Kidney epithelial cell (primary cell): ENCODE data around the gene NUP88. TPM values are rescaled to one million over a fixed set of nuclear protein-coding genes. Genes with fewer than 3 reads are reported as not detected.

Experiments used
- DNase-seq: peaks from one replicate; pipeline ENCODE4 v3.0.0-alpha.2; 2010; ENCODE audit warnings: low read depth
- H3K27me3 ChIP-seq: 2 replicates; pipeline ENCODE4 v1.6.0; 2011; ENCODE audit warnings: low read length; ENCODE audit not compliant: control insufficient read depth, insufficient read depth
- H3K36me3 ChIP-seq: 2 replicates; pipeline ENCODE4 v1.5.1; 2011; ENCODE audit warnings: low read length; ENCODE audit not compliant: control insufficient read depth, insufficient read depth
- H3K4me3 ChIP-seq: 2 replicates; pipeline ENCODE4 v1.5.1; 2011; ENCODE audit warnings: low read depth, mild to moderate bottlenecking, control low read depth, low read length
- total RNA-seq: library from RNA; depleted of rRNA; stranded (reverse); fragments of >200 nt; gene quantifications from 2 replicates; pipeline ENCODE4 v1.2.3, GENCODE V29; 2015
- TF ChIP-seq, protein P1 (sequence below): IDR thresholded peaks from 2 replicates; pipeline ENCODE4 v1.5.1; 2011; ENCODE audit warnings: mild to moderate bottlenecking, moderate library complexity, low read length, control low read depth, inconsistent platforms; ENCODE audit not compliant: insufficient read depth, poor library complexity, severe bottlenecking

Gene NUP88
- total RNA-seq, 1 donor from 2014 or later: 68.2 TPM

DNA sequence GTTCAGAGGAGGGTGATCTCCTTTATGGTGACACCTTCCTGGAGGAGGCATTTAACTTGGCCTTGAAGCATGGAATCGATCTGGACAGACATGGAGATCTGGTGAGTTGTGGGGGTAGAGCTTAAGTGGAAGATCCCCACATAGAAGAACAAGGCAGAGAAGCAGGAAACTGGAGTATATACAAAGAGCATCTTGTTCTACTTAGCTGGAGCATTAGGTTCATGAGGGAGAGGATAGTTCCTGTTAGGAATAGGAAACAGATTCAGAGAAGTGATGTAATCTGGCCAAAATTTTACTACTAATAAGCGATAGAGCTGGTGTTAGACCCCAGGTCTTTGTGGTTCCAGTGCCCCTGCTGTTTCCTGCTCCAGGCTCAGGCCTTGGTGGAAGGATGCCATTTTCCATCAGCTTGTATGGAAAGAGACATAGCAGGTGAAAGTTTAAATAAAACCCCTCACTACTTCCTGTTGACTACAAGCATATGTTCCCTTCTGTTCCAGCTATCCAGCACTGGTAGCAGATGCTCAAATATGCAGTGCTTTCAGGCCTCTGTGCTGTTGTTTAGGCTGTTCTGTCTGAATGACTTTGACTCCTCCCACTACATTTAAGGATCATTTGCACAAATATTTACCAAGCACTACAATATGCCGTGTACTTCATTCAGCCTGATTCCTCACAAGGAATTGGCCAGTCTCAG is 9.9 kb upstream of the NUP88 start:
- H3K36me3 ChIP-seq: peaks cover 9% of the 10 kb centered on the region
- no peaks in the 10 kb centered on the region for H3K27me3 ChIP-seq
- TF ChIP-seq, protein P1, sequence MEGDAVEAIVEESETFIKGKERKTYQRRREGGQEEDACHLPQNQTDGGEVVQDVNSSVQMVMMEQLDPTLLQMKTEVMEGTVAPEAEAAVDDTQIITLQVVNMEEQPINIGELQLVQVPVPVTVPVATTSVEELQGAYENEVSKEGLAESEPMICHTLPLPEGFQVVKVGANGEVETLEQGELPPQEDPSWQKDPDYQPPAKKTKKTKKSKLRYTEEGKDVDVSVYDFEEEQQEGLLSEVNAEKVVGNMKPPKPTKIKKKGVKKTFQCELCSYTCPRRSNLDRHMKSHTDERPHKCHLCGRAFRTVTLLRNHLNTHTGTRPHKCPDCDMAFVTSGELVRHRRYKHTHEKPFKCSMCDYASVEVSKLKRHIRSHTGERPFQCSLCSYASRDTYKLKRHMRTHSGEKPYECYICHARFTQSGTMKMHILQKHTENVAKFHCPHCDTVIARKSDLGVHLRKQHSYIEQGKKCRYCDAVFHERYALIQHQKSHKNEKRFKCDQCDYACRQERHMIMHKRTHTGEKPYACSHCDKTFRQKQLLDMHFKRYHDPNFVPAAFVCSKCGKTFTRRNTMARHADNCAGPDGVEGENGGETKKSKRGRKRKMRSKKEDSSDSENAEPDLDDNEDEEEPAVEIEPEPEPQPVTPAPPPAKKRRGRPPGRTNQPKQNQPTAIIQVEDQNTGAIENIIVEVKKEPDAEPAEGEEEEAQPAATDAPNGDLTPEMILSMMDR: no peak
- no peak for DNase-seq
- H3K4me3 ChIP-seq: no peak overlapping the region

DNA sequence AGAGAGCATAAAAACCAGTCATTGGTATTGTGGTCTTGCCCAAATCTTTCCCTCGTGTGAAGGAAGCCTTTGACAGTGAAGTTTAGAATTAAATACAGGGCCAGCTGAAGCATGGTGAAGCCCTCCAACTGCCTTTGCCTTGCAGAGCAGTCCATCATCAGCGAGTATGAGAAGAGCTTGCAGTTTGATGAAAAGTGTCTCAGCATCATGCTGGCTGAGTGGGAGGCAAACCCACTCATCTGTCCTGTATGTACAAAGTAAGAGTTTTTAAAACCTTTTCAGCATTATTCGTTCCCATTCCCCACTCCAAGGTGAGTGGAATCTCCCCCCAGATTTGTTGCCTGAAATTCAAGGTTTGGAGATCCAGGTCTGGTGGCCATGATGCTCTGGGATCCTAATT is 6.4 kb upstream of the NUP88 start:
- Histone ChIP-seq H3K4me3 (no peak overlapping the region), H3K27me3 (no peaks in the 10 kb centered on the region), H3K36me3 (peaks cover 4% of the 10 kb centered on the region)
- TF ChIP-seq, protein P1: no peak
- no peak for DNase-seq

DNA sequence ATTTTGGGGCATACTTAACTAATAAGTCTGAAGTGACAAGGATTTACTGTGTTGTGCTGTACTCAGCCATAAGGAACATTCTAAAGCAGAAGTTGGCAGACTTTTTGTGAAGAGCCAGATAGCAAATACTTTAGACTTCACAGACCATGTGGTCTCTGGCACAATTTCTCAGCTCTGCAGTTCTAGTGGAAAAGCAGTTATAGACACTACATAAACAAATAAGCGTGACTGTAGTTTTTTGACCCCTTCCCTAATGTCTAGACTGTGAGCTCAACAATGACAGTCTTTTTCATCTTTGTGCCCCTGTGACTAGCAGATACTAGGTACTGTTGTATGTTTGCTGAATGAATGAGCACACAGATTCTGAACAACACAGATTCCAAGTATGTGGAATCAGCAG is 5.4 kb upstream of the NUP88 start:
- TF ChIP-seq, protein P1: no peak
- Histone ChIP-seq H3K4me3 (no peak overlapping the region), H3K27me3 (no peaks in the 10 kb centered on the region), H3K36me3 (peaks cover 4% of the 10 kb centered on the region)
- DNase-seq: no peak

DNA sequence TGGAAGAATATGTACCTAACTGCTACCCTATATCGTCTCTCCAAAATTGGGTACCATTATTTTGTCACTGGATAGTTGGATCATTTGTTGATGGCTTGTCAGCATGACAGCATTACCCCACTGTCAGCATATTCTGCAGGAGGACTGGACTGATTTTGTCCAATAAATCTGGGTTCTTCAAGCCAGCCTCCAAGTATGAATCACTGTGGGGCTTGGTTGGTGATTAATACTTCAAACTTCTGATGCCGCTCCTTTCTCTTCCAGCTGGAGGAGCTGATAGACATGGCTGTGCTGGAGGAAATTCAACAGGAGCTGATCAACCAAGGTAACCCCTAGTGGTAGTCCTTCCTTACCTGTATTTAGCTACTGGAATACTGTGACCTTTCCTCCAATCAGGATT is 3.0 kb upstream of the NUP88 start:
- TF ChIP-seq, protein P1: no peak
- no peak overlapping the region for H3K4me3 ChIP-seq
- H3K27me3 ChIP-seq: no peaks in the 10 kb centered on the region
- H3K36me3 ChIP-seq: peaks cover 2% of the 10 kb centered on the region
- peak; percentile 53 for DNase-seq

DNA sequence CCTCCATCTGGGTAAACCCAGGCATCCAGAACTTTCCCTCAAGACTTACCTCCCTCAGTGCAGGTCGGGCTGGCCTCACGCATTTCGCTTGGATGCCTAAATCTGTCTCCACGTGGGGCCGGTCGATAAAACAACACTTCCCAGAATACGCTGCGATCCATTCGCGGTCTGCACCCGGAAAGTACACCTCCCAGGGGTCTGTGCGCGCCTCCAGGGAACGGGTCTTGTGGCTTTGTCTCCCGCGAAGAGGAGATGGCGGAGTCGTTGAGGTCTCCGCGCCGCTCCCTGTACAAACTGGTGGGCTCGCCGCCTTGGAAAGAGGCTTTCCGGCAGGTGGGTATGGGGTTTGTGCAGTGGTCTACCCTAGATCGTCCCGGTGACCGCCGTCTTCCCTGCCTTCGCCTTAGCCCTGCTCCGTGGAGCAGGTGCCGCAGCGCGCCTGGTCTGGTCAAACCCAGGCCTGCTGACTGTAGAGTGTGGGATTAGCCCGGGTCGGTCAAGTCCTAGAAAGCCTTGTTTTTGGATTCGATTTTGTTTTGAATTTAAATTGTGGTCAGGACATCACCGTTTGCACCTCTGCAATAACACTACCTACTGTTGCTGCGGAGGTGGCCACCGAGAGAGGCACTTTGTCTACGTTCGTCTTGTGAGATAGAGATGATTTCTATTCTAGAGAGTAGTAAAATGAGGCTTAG is 644 bp upstream of the NUP88 start, which contains the start of gene RPAIN:
RPAIN (plus strand) TSS at position 224 of the 695 bp plus-strand sequence; CDS start at position 253, 29 bp downstream.
- TF ChIP-seq, protein P1: no peak
- Histone ChIP-seq H3K4me3 (peak within 1 kb of the TSS; percentile 72), H3K36me3 (no peaks in the 10 kb centered on the region), H3K27me3 (no peaks in the 10 kb centered on the region)
- peak; percentile 61 for DNase-seq

DNA sequence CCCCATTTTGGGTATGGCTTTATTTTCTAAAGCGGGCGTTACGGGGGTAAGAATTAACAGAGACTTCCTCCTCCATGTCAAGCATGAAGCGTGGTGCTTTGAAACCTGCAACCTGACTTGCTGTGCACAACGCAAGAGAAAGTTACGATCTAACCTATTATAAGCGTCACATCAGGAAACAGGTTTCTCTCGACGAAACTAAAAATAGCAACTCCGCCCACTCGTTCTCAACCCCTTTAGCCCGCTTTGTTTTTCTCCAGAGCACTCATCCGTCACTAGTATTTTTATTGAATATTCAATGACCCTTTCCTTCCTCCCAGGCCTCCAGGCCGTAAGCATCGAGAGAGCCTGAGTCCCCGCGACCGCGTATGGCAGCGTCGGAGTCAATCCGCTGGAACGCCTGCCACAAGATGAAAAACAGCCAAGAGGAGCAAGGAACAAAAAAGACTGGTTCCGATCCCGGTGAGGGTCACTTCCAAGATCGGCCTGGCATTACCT is 555 bp downstream of the NUP88 start:
- Histone ChIP-seq H3K4me3 (peak overlapping the region; percentile 72), H3K27me3 (no peaks in the 10 kb centered on the region), H3K36me3 (no peaks in the 10 kb centered on the region)
- TF ChIP-seq, protein P1: no peak
- peak; percentile 51 for DNase-seq
